ENCODE results near the gene EEFSEC.

The EEFSEC gene

GRCh38 chr3:128394033-128394432, 240.8 kb downstream of the EEFSEC start:
- no peak for DNase-seq (ENCODE audit: low spot score)

- no peak for DNase-seq (ENCODE audit: low spot score)
These were observed 241.8 kb downstream of the EEFSEC start for GRCh38 chr3:128395046-128395445.

GRCh38 chr3:128395500-128396162, 242.3 kb downstream of the EEFSEC start:
- peak; percentile 69 for DNase-seq (ENCODE audit: low spot score)

GRCh38 chr3:128397484-128397883, 244.2 kb downstream of the EEFSEC start:
- no peak for DNase-seq (ENCODE audit: low spot score)

GRCh38 chr3:128398586-128398985, 245.3 kb downstream of the EEFSEC start:
- no peak for DNase-seq (ENCODE audit: low spot score)

- DNase-seq (ENCODE audit: low spot score): no peak
These were observed 246.1 kb downstream of the EEFSEC start for GRCh38 chr3:128399221-128399915.

GRCh38 chr3:128400671-128401070, 247.4 kb downstream of the EEFSEC start:
- DNase-seq (ENCODE audit: low spot score): no peak

GRCh38 chr3:128402319-128402718, 249.0 kb downstream of the EEFSEC start:
- no peak for DNase-seq (ENCODE audit: low spot score)

GRCh38 chr3:128402998-128403397, 249.7 kb downstream of the EEFSEC start:
- DNase-seq (ENCODE audit: low spot score): no peak

- DNase-seq (ENCODE audit: low spot score): no peak
These were observed 251.2 kb downstream of the EEFSEC start for GRCh38 chr3:128404276-128405068.

- no peak for DNase-seq (ENCODE audit: low spot score)
These were observed 252.4 kb downstream of the EEFSEC start for GRCh38 chr3:128405554-128406277.

GRCh38 chr3:128407247-128407646, 254.0 kb downstream of the EEFSEC start:
- no peak for DNase-seq (ENCODE audit: low spot score)

- DNase-seq (ENCODE audit: low spot score): no peak
These were observed 254.9 kb downstream of the EEFSEC start for GRCh38 chr3:128408012-128408692.

GRCh38 chr3:128408693-128409623, 255.7 kb downstream of the EEFSEC start:
- no peak for DNase-seq (ENCODE audit: low spot score)

GRCh38 chr3:128409624-128410581, 256.6 kb downstream of the EEFSEC start:
- DNase-seq (ENCODE audit: low spot score): no peak

- DNase-seq (ENCODE audit: low spot score): no peak
These were observed 257.6 kb downstream of the EEFSEC start for GRCh38 chr3:128410669-128411573.

GRCh38 chr3:128411574-128412064, 258.3 kb downstream of the EEFSEC start:
- DNase-seq (ENCODE audit: low spot score): no peak
